Immature natural killer cell (primary cell): ENCODE results near the gene B4GALT2. TPM values are rescaled to one million over a fixed set of nuclear protein-coding genes. Genes with fewer than 3 reads are reported as not detected.

Source experiments
- DNase-seq, 3 donors: peaks; one replicate each; pipeline ENCODE4 v3.0.0; 2022; ENCODE audit warnings: mixed read lengths in 1 of 3
- H3K27ac Mint-ChIP-seq, 6 donors: one replicate each; pipeline ENCODE4 v1.8.0; 2020; ENCODE audit warnings: mixed read lengths in 6 of 6, mild to moderate bottlenecking in 5 of 6, inconsistent platforms in 4 of 6, moderate library complexity in 3 of 6
- H3K27me3 Mint-ChIP-seq, 3 donors: one replicate each; pipeline ENCODE4 v1.8.0; 2020 to 2021; ENCODE audit warnings: low read depth in 3 of 3, mild to moderate bottlenecking in 3 of 3, mixed read lengths in 3 of 3, moderate library complexity in 3 of 3, inconsistent platforms in 1 of 3
- H3K36me3 Mint-ChIP-seq, 3 donors: one replicate each; pipeline ENCODE4 v1.8.0; 2020; ENCODE audit warnings: mixed read lengths in 3 of 3, inconsistent platforms in 2 of 3, mild to moderate bottlenecking in 2 of 3
- H3K4me1 Mint-ChIP-seq, 2 donors: one replicate each; pipeline ENCODE4 v1.8.0; 2020; ENCODE audit warnings: inconsistent platforms in 2 of 2, mild to moderate bottlenecking in 2 of 2, mixed read lengths in 2 of 2, moderate library complexity in 1 of 2
- H3K4me3 Mint-ChIP-seq, 5 donors: one replicate each; pipeline ENCODE4 v1.8.0; 2020; ENCODE audit warnings: mild to moderate bottlenecking in 5 of 5, mixed read lengths in 5 of 5, inconsistent platforms in 3 of 5, moderate library complexity in 3 of 5
- H3K9me3 Mint-ChIP-seq, 6 donors: one replicate each; pipeline ENCODE4 v1.8.0; 2020; ENCODE audit warnings: mild to moderate bottlenecking in 6 of 6, mixed read lengths in 6 of 6, inconsistent platforms in 4 of 6, moderate library complexity in 3 of 6
- polyA plus RNA-seq, 3 donors: library from polyadenylated mRNA; unstranded; fragments of 300-500 nt; fragmentation: Illumina TruSeq; gene quantifications; one replicate each; pipeline ENCODE4 v1.2.3, GENCODE V29; 2021

Gene B4GALT2
- polyA plus RNA-seq, 3 donors from 2014 or later = 0.48 to 1.6 (median 0.59) TPM

DNA sequence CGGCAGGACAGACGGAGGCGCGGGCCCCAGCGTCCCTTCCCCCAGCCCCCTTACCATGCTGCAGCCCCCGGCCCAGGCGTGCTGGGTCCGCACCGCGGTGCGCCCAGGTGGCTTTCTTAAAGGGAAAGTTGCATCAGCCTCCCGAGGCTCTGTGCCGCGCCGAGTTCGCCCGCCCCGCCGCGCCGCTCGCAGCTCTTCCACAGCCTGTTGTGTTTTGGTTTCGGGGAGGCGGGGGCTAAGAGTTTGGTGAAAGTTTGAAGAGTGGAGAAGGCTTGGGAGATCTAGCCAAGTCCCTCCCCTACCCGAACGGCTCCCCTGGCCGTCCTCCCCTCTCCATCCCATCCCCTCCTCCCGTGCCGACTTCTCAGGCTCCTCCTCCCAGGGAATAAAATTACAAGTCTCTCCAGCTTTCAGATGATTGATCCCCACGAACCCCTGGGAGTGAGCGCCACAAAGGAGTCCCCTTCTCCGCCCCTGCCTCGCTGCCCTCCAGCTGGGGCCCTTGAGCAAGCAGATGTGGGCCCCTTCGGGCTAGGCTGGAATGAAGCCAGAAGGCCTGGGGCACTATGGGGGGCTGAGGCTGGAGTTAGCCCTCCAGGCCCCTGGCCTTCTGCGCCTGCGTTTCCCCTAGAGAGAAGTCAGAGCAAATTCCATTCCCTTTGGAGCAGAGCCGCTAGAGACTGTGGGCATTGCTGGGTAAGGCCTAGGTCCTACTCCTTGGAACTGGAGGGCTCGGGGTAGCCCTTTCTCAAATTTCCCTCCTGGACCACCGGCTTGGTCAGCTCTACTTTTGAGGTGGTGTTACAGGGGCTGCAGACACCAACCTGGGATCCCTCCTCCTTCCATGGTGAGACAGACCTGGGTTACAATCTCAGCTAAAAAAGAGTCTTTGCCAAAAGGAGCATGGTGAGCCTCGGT lies 52.5 kb downstream of the B4GALT2 start, which contains the start of gene SLC6A9:
SLC6A9 (minus strand) TSS at position 211 of the 918 bp plus-strand sequence. CDS start 7,185 bp downstream, outside the sequence.
- peak within 1 kb of the TSS; percentile 75 to 87 (median 79) for H3K4me3 Mint-ChIP-seq
- H3K9me3 Mint-ChIP-seq = no peaks in the 10 kb centered on the region
- peaks cover 2 to 13% (median 5%) of the 10 kb centered on the region in 3 donors for H3K27me3 Mint-ChIP-seq
- no peaks in the 10 kb centered on the region for H3K36me3 Mint-ChIP-seq
- peaks cover 17 to 21% of the 10 kb centered on the region in 2 donors for H3K4me1 Mint-ChIP-seq
- peak within 1 kb of the TSS in 4 of 6 donors; percentile 33 to 80 (median 46) for H3K27ac Mint-ChIP-seq
- no peak for DNase-seq

DNA sequence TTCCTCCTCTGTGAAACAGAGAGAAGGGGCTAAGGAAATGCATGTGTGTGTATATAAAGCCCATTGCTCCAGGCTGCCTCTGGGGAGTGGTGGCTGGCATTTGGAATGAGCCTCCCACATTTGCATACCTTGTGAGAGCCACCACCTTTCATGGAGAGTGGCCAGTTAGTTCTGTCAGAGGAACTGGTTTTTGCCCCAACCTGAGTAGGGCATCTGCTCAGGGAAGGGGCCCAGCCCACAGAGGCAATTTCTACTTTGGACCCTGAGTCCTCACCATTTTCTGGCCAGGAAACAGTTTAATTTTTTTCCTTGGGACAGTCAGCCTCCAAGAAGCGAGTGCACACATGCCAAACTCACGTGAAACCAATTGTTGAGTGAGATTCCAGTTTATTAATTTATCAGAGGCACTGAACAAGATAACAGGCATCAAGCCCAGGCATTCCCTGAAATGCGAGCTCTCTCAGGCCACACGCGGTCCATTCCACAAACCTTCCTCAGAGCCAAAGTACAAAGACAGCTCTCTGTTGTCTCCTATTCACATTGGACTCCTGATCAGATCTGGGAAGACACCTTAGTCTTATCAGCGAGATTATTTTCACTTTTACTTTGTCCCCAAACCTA lies 53.3 kb downstream of the B4GALT2 start:
- Mint-ChIP-seq H3K36me3 (no peaks in the 10 kb centered on the region), H3K4me1 (peaks cover 17 to 21% of the 10 kb centered on the region in 2 donors), H3K4me3 (peak overlapping the region; percentile 70 to 87 (median 78)), H3K27me3 (peaks cover 2 to 13% (median 5%) of the 10 kb centered on the region in 3 donors), H3K9me3 (no peaks in the 10 kb centered on the region), H3K27ac (peak overlapping the region in 3 of 6 donors; percentile 12 to 78 (median 34))
- no peak for DNase-seq

DNA sequence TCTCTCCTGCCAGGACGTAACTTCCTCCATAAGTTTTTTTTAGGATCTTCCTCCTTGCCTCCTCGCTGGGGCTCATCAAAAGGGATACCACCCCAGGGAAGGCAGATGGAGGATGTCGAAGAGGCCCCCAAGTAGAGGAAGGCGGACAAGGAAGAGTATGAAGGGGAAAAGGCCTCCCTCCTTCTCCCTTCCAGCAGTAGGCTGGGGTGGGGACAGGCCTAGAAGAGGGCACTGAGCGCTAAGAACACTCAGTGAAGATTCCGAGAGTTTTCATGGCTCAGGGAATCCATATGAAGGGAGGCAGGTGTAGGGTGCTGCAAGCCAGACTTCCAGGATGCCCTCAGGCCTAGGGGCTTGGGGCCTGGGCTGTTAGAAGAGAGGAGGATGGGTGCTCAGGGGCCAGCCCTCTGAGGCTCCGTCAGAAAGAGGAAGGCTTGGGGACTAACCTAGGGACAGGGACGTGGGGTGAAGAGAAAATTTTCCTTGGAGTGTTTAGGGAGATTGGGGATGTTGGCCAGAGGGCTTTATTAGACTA lies 54.1 kb downstream of the B4GALT2 start:
- no peaks in the 10 kb centered on the region for H3K9me3 Mint-ChIP-seq
- H3K27ac Mint-ChIP-seq = no peak overlapping the region
- H3K36me3 Mint-ChIP-seq = no peaks in the 10 kb centered on the region
- DNase-seq = no peak
- peaks cover 2 to 13% (median 5%) of the 10 kb centered on the region in 3 donors for H3K27me3 Mint-ChIP-seq
- peaks cover 17 to 19% of the 10 kb centered on the region in 2 donors for H3K4me1 Mint-ChIP-seq
- H3K4me3 Mint-ChIP-seq = no peak overlapping the region

DNA sequence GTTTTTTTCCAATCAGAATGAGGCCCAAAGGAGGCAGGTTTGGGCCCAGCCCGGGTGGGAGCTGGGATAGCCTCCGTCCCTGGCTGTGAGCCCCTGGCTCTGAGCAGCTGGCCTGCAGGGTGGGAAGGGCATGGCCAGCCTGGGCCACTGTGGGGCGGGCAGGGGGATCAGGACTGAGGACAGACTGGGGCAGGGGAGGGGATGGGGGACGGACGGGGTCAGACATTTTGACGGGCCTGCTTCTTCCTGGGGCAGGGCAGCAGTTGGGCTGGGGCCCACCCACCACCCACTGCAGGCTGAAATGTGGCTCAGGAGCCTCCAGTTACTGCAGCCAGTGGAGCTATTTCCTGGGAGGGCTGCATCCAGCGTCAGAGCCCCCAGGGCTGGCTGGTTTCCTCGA lies 54.7 kb downstream of the B4GALT2 start:
- H3K36me3 Mint-ChIP-seq = no peaks in the 10 kb centered on the region
- no peaks in the 10 kb centered on the region for H3K9me3 Mint-ChIP-seq
- peaks cover 2 to 12% (median 5%) of the 10 kb centered on the region in 3 donors for H3K27me3 Mint-ChIP-seq
- peaks cover 13 to 14% of the 10 kb centered on the region in 2 donors for H3K4me1 Mint-ChIP-seq
- DNase-seq = no peak
- H3K4me3 Mint-ChIP-seq = no peak overlapping the region
- no peak overlapping the region for H3K27ac Mint-ChIP-seq

DNA sequence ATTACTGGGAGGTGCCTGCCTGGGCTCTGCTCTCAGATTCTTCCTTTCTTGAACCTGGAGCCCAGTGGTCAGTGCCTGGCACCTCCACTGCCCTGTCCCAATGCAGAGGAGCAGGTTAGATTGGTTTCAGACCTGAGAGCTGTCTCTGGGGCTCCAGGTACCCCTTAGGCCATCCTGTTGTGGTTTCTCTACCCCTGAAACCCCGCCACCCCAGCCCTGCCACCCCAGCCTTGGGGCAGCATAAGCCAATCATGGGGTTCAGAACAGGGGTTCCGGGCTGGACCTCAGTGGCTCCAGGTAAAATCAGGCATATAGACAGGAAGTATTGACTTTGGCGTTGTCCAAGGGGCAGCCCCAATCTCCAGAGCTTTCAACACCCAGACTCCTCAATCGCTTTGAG lies 55.4 kb downstream of the B4GALT2 start:
- H3K27ac Mint-ChIP-seq = no peak overlapping the region
- H3K27me3 Mint-ChIP-seq = peaks cover 2 to 11% (median 5%) of the 10 kb centered on the region in 3 donors
- H3K4me3 Mint-ChIP-seq = no peak overlapping the region
- no peaks in the 10 kb centered on the region for H3K9me3 Mint-ChIP-seq
- no peak for DNase-seq
- H3K4me1 Mint-ChIP-seq = peaks cover 6 to 7% of the 10 kb centered on the region in 2 donors
- H3K36me3 Mint-ChIP-seq = no peaks in the 10 kb centered on the region

DNA sequence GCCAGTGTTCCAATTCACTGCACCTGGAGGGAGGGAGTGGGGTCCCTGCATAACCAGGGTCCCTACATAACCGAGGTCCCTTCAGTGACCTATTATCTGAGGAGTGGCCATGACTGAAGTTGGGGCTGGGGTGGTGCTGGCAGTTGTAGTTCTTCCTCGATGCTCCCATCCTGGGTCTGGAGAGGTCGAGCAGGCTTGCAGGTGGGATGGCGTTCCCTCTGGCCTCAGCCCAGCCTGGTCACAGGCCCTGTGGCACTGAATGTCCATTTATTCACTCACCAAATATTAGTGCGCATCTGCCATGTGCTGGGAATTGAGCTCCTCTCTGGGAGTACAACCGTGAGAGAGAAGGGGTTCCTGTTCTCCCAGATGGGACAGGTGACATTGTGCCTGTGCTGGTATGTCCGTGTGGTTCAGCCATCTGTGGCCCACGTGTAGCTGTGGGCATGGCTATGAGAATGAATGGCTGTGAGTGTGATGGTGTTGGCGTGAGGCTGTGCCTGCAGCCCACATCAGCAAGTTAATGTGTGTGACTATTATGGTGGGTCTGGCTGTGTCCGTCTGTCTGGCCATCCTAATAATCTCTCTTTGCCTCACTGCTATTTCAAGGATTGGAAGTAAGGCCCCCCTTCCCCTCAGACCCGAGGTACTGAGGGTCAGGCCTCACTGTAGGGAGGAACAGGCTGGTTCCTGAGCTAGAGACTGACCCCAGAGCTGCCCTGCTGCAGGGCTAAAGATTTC lies 56.1 kb downstream of the B4GALT2 start:
- Mint-ChIP-seq H3K4me3 (no peak overlapping the region), H3K36me3 (no peaks in the 10 kb centered on the region), H3K27ac (peak overlapping the region in 1 of 6 donors; percentile 50), H3K9me3 (no peaks in the 10 kb centered on the region), H3K4me1 (peaks cover 0 to 3% of the 10 kb centered on the region in 2 donors), H3K27me3 (peaks cover 2 to 6% (median 5%) of the 10 kb centered on the region in 3 donors)
- no peak for DNase-seq

DNA sequence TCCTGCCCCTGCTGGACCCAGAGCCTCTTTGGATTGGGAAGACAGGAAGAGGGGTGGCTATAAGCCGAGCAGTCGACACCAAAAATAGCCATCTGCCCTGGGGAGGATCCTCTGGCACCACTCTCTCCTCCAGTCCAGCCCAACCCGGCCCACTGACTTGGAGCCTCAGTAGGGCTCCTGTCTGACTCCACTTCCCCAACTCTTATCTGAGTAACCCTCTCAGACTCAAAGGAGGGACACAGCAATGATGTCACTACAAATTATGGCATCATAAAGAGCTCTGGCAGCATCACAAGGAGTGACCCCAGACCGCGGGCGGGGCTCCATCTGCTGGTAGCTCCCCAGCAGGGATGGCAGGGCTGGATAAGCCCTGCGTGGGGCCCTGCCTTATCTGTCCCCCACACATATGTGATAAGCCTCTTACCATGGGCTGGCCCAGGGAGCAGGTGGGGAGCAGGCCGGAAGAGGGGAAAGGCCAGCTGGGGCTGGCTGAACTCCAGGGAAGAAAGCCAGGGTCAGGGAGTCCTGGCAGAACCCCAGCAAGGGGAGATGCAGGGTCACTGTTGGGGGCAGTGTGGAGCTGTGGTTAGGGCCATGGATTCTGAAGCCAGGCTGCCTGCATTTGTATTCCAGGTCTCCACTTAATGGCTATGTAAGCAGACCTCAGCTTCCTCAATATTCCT lies 56.9 kb downstream of the B4GALT2 start:
- peaks cover 0 to 2% of the 10 kb centered on the region in 2 donors for H3K4me1 Mint-ChIP-seq

DNA sequence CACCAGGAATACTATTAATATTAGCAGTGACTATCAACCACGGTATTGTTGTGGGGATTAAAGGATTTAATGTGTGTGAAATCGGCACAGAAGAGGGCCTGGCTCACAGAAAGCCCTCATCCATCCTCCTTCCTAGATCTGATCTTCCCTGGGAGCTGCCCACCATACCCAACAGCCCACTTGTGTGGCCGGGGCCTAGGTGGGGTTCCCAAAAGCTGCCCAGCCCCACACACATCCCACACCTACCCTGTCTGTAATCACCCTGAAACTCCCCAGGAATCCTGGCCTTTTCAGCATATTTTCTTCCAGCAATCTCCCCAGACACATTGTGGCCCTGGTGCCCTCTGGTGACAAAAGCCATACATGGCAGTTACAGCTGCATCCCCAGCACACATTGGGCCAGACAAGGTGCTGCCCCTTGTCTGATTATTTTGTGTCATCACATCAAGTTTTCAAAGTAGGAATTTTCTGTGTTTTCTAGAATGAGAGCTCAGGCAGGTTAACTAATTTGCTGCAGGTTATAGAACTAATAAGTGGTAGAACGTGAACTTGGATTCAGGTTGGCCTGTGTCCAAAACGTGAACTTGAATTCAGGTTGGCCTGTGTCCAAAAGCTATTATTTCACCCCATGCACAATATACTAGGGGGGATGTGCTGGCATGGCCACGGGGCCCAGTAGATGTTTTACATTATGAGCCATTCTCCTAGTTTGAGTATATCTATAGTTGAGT lies 57.6 kb downstream of the B4GALT2 start:
- Mint-ChIP-seq H3K27ac (no peak overlapping the region), H3K4me1 (no peaks in the 10 kb centered on the region), H3K4me3 (no peak overlapping the region), H3K36me3 (no peaks in the 10 kb centered on the region), H3K9me3 (no peaks in the 10 kb centered on the region), H3K27me3 (peaks cover 0 to 5% (median 2%) of the 10 kb centered on the region in 3 donors)
- DNase-seq = peak; percentile 46 to 50 (median 48)

More for the DNA sequence above, 56.9 kb downstream of the B4GALT2 start:
- Mint-ChIP-seq H3K4me3 (no peak overlapping the region), H3K36me3 (no peaks in the 10 kb centered on the region), H3K27me3 (peaks cover 2 to 8% (median 6%) of the 10 kb centered on the region in 3 donors), H3K9me3 (no peaks in the 10 kb centered on the region), H3K27ac (no peak overlapping the region)
- DNase-seq = no peak

DNA sequence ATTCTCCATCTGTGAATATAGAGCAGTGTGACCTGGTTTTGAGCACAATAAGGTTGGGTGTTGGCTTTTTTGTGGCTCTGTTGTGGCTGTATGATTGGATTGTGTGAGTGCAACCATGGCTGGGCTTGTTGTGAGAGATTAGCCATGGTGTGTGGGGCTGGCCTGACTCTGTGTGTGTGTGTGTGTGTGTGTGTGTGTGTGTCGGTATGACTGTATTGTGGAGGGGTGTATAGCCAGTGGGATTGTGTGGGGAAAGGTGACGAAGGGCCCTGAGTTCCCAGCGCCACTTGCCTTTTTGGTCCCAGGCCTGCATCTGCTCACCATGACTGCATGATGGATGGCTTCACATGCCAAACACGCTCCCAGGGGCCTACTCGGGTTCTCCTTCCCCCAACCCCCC lies 58.1 kb downstream of the B4GALT2 start:
- Mint-ChIP-seq H3K27ac (no peak overlapping the region), H3K4me1 (no peaks in the 10 kb centered on the region), H3K9me3 (no peaks in the 10 kb centered on the region), H3K36me3 (no peaks in the 10 kb centered on the region), H3K4me3 (no peak overlapping the region), H3K27me3 (peaks cover 0 to 5% (median 0%) of the 10 kb centered on the region in 3 donors)
- no peak for DNase-seq

DNA sequence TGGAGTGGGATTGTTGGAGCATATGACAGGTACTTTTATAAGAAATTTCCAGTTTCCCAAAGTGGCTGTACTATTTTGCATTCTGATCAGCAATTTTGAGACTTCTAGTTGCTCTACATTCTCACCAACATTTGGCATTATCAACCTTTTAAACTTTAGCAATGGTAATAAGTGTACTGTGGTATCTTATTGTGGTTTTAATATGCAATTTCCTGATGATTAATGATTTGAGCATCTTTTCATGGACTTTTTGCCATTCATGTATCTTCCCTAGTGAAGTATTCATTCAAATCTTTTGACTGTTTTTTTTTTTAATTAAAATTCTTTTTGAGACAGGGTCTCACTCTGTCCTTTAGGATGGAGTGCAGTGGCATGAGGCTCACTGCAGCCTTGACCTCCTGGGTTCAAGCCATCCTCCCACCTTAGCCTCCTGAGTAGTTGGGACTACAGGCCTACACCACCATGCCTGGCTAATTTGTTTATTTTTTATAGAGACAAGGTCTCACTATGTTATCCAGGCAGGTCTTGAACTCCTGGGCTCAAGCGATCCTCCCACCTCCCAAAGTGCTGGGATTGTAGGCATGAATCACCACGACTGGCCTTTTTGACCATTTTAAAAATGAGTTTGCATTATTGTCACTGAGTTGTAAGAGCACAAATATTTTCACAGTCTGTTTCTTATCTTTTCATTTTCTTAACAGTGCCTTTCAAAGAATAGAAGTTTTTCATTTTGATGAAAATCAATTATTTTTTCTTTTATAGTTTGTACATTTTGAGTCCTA lies 60.1 kb downstream of the B4GALT2 start:
- H3K27me3 Mint-ChIP-seq = peaks cover 0 to 5% (median 0%) of the 10 kb centered on the region in 3 donors
- no peaks in the 10 kb centered on the region for H3K36me3 Mint-ChIP-seq
- no peak overlapping the region for H3K27ac Mint-ChIP-seq
- H3K9me3 Mint-ChIP-seq = no peaks in the 10 kb centered on the region
- H3K4me1 Mint-ChIP-seq = no peaks in the 10 kb centered on the region
- no peak for DNase-seq
- H3K4me3 Mint-ChIP-seq = no peak overlapping the region

DNA sequence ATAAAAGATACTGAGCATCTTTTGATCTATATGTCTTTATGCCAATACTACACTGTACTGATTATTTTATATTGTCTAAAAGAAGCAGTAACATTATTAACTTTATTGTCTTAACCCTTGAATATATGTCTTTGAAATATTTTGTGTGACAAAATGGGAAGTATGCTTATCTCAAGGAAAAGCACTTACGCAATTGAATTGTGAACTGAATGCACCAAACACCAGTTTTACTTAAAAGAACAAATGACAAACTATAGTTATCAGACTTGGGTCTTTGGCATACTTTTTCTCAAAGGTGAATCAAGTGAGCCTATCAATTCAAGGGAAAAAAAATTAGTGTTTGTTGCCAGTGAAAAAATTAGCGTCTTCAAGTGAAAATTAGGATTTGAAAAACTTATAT lies 61.4 kb downstream of the B4GALT2 start:
- no peaks in the 10 kb centered on the region for H3K9me3 Mint-ChIP-seq
- peaks cover 0 to 5% (median 2%) of the 10 kb centered on the region in 3 donors for H3K27me3 Mint-ChIP-seq
- H3K27ac Mint-ChIP-seq = no peak overlapping the region
- H3K4me3 Mint-ChIP-seq = no peak overlapping the region
- H3K4me1 Mint-ChIP-seq = no peaks in the 10 kb centered on the region
- H3K36me3 Mint-ChIP-seq = no peaks in the 10 kb centered on the region
- DNase-seq = no peak
